Skin of body (tissue), 2 donors: ENCODE data around the gene SLAMF9. TPM values are rescaled to one million over a fixed set of nuclear protein-coding genes. Genes with fewer than 3 reads are reported as not detected.

Experiments used
- DNase-seq: peaks from one replicate; lab custom pipeline; 2025; lab: John Stamatoyannopoulos, UW
- total RNA-seq: library from RNA; depleted of rRNA; stranded (reverse); fragments of >200 nt; gene quantifications from one replicate; pipeline ENCODE4 v1.2.3, GENCODE V29; 2014

Gene SLAMF9
- total RNA-seq, 1 donor from 2014 or later = not detected

DNA sequence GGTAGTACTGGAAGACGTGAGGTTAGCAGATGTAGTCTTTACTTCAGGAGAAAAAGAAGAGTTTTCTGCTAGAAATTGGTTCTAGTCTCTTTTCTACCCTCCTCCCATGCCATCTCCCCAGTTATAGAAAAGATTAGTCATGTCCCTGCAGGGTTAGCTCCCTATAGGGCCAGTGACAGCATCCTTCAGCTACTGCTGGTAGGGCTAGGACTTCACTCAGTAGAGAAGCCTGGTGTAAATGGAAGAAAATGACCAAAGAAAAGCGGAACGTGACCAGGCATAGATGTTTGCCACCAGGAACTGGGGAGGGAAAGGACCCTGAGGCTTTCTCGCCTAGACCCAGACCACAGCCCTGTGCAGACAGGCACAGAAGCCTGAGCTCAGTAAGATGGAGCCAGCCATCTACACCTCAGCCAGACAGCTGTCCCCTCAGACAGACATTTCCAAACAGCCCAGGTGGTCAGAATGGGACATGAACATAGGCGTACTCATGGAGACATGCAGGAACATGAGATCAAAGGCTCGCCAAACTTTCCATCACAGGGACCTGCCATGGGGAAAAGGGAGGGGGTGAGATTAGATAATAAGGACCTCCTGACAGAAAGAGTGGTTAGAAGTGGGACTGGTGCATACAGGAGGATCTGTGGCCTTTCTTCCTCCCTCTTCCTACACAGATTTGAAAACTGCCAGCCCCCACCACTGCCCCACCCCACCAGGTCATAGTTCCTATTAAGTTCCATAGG is 23.5 kb upstream of the SLAMF9 start:
- no peak for DNase-seq

DNA sequence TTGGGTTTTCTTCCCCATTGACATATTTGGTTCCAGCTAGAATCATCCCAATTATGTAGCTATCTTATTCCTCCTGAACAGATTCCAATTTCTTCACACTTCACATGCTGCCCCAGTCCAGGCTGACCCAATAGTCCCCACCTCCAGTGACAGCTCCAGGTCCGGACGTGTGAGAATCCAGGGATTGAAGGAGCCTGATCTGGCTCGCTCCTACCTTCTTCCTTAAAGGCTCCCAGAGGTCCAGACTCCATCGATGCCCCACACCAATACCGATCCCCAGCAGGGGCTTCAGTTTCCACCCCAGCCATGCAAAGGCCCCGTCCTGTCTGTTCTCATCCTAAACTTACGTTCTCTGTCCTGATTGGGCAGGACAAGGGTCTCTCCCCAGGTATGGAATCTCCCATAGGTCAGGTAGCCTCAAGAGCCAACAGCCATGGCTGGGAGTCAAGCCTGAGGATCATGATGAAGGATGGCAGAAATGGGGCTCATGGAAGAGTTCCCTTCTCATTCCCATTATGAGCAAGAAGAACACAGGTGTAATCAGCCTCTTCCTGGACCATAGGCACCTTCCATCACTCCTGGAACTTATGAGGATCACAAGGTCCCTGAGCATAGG is 20.4 kb upstream of the SLAMF9 start:
- no peak for DNase-seq

DNA sequence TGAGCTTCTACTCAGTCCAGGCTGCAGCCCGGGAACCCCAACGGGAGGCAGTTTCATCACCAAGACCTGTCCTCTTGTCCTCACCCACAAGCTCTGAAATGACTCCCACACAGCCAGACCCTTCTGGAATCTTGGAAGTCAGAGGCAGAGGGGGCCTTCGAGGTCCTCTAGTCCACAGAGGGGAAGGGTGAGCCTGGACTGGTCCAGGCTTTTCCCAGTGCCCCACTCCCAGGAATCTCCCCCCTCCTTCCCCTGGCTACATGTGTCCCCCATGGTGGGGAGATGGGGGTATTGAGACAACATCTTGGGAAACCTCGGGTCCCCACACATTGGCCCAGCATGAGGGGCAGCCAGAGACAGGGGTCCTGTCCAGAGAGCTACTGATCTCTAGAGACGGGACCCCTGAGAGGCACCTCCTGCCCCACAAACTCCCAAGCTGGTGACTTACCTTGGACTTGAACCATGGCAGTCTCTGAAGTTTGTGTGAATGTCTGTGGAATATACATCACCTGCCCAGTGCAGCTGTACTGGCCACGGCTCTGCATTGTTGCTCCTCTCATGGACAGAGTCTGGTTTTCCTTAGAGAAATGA is 19.4 kb upstream of the SLAMF9 start:
- DNase-seq = no peak

DNA sequence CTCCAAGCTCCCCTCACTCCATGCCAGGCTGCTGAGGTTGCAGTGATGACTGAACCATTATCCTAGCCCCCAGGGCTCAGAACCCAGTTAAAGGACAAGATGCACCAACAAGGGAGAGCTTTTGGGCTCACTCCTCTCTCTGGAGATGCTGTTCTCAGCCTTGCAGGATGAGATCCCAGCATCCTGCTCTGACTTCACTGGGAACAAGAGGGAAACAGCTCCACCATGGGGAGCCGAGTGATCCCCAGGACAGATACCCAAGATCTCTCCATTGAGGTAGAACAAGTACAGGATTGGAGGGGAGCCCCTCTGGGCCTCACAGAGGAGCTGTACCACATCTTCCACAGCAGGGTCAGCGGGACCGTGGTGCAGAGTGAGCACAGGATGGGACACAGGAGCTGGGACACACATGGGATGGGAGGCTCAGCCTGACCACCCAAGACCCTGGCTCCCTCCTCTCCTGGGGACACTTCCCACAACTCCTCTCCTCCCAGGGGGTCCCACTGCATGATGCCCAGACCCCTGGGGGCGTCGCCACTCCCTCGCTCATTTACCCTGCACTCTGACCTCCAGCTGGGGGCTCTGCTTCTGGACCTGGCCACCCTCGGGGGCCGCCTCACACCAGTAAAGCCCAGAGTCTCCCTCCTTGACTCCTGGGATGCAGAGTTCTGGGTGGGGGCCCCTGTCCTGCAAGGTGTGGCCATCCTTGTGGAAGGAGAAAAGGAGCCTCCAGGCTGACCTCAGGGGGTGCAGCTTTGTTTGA is 18.6 kb upstream of the SLAMF9 start:
- DNase-seq = no peak

DNA sequence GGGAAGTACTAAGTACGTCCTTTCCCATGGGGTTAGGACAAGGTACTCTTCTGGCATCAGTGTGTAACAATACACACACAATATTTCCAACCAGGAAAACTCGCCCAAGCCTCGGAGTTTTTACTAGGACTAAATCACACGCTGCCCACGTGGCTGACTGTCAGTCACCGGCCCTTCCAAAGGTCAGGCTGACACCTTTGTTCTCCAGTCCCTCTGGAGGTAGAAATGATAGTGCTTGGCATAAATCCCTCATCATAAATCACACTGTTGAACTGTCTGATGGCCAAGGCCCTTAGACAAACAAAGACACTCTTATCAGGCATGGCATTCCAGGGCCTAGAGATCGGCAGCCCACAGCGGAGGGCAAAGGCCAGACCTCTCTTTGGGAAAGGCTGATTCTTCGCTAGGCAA is 16.9 kb upstream of the SLAMF9 start:
- DNase-seq = no peak

DNA sequence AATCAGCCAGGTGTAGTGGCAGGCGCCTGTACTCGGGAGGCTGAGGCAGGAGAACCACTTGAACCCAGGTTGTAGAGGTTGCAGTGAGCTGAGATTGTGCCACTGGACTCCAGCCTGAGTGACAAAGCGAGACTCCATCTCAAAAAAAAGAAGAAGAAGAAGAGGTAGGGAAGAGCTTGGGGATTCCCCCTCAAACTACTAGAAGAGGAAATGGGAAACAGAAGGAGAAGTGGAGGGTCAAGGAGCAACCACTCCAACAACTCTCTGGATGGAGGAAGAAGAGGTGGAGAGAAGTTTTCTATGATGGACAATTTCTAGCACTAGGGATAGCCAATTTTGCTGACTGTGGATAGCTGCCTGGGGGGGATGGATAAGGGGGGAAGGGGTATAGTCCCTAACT is 14.9 kb upstream of the SLAMF9 start:
- DNase-seq = no peak

DNA sequence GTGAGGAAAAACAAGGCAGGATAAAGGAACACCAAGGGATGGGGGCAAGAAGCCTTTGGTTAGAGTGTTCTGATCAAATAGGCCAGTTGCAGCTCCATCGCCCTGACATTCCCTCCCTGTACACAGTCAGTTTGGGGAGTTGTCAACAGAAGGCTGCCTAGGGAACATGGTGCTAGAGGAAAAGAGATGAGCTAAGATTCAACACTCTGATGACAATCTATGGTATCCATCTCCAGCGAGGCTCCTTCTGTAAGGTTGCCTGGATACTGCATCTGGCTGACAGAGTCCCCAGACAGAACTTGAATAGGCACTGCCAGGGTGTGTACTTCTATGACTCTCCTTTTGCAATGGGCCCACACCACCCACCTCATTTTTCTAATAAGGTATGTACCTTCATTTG is 11.2 kb upstream of the SLAMF9 start:
- DNase-seq = no peak

DNA sequence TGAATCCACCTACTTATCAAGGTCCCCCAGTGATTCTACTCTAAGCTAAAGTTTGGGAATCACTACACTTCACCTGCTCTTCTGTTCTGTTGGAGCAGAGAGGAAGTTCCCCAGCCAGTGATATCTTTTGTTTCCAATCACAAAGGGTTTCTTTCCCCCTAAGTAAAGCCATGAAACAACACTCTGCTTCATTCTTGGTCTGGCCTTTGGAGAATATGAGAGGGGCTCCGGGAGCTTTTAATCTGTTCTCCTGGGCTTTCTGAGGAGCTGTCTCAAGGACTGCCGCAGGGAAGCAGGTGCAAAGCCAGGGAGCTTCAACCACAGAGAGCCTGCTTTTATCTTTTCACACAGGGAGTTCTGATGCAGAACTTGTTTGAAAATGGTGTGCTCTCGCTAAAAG is 10.1 kb upstream of the SLAMF9 start:
- DNase-seq = no peak

DNA sequence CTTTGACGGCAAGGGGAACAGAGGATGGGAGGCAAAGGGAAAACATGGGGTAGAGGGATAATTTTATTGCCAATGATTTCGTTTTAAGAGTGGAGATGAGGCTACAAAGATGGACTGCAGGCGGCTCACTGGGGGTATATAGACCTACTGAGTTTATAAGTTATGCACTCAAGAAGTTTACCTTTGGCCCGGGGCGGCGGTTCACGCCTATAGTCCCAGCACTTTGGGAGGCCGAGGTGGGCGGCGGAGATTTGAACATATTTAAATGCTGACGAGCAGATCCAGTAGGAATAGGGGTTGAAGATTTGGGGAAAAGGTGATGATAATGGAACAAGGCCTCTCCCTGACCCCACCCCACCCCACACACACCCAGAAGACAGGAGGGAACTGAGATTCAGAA is 8.1 kb upstream of the SLAMF9 start:
- DNase-seq = no peak

DNA sequence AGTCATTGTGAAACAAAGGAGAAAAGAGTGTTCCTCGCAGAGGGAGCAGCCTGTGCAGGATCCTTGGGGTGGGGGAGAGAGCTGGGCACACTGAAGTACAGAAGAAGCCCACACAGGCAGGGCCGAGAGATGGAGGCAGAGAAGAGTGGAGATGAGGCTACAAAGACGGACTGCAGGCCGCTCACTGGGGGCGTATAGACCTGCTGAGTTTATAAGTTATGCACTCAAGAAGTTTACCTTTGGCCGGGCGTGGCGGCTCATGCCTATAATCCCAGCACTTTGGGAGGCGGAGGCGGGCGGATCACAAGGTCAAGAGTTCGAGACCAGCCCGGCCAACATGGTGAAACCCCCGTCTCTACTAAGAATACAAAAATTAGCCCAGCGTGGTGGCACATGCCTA is 7.6 kb upstream of the SLAMF9 start:
- no peak for DNase-seq

DNA sequence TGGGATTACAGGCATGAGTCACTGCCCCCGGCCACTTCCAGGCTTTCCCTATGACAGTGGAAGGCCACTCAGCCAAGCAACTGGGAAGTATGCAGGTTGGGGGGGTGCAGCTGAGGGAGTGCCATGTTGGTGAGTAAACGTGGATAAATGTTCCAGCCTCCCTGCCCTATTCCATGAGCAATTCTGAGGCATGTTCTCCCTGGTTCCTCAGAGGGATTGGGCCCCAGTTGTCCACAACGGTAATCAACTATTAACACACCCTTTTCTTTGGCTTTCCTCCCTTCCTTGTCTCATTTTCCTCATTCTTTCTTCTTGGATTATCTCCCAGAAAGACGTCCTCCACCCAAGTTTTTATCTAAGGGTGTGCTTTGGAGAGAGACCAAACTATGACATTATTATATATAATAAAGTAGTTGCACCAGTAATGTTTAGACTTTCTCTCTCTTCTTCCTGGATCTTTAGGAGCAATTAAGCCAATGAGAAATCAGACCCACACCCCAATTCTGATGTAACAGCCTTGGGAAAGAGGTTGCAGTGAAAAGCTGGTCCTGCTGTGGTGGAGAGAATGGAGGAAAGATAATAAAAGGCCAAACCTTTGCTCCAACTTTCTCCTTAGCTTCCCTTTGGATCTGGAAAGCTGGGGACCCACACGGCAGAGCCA is 6.8 kb upstream of the SLAMF9 start:
- DNase-seq = peak; percentile 93

DNA sequence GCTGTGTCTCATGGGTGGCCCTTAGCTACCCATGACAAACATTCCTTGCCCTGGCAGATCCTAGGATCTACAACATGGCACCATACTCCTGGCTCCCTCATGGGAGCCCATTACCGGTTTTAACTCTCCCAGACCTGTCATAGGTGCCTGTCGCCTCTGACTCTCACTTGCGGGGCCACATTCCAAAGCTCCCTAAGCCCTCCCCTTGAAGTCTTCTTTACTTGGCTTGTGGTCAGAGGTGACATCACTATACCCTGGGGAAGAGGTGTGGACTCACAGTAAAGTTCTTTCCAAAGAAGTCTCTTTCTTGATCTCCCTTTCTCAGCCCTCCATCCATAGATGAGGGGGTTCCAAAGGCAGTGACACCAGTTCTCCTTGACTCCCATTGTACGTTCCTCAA is 5.4 kb upstream of the SLAMF9 start:
- DNase-seq = no peak

DNA sequence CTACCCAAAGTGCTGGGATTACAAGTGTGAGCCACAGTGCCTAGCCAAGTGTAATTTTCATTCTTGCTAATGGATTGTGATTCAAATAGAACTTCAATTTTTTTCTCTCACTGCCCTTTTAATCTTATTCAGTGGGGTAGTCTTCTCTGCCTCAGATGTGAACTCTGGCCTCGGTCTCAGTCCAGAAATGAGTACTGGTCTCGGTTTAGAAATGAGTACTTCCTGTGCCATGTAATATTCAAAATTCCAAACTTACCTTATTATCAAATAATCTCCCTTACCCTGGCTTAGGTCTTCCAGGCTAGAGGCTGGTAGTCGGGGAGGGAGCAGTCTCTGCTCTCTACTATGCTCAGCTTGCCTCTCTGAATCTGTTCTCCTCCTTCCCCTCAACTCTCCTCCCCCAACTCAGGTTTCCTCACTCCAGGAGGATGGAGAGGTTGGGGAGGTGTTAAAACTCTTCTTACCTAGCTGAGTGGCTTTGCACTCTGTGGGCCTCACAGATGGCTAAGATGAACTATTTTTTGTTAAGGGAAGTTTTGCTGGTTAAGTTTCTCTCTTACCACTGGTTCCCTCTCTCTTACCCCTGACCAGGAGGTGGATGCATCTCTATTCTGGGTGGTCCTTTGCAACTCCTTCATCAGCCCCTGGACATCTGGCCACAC is 4.8 kb upstream of the SLAMF9 start:
- DNase-seq = no peak

DNA sequence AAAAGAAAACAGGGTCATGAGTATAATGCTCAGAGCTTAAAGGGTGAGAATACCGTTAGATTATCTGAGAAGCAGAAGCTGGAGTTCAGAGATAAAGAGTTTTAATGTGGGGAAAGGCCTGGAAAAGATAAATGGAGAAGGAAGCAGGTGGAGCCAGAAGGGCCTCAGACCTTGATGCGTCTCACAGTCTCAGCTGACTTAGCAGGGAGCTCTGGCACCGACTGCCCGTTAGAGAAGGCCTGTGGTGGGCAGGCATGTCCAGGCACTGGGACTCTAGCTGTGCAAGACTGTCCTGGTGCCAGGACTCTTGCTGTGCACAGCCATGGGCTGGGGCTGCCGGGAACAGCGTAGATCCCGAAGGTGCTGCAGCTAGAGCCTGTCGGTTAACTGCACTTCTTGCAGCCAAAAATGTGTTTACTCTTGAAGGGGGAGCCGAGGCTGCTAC is 3.8 kb upstream of the SLAMF9 start:
- DNase-seq = no peak

DNA sequence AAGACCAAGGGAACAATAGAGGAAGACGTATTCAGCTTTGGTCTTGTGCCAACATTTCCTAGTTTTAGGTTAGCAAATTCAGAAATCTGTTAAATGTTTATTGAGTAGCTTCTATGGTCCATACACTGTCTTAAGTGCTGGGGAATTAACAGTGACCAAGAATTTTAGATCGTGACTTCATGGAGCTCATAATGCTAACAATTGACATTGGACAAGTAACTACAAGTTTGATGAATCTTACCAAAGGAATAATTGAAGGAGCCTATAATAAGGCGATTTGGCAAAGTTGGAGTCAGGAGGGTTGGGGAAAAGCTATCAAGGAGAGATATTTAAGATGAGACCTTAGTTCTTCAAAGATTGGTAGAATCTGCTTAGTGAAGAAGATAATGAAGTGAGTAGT is 1.4 kb upstream of the SLAMF9 start:
- no peak for DNase-seq

DNA sequence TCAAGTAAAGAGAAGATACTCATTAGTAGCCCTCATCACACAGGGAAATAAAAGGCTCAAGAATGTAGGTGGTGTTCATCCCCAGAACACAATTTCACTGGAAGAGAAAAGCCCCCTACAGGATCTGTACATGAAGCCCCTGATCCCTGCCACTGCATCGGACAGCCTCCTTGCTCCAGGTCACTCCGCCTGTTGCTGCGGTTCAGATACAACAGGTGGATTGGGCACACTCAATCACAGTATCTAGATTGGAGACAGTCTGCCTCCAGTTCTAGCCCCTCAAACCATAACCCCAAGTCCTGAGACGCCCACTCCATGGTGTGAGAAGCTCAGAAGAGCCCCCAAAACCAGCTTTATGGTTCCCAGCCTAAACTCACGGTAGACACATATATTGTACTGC is 1.1 kb downstream of the SLAMF9 start:
- DNase-seq = no peak

DNA sequence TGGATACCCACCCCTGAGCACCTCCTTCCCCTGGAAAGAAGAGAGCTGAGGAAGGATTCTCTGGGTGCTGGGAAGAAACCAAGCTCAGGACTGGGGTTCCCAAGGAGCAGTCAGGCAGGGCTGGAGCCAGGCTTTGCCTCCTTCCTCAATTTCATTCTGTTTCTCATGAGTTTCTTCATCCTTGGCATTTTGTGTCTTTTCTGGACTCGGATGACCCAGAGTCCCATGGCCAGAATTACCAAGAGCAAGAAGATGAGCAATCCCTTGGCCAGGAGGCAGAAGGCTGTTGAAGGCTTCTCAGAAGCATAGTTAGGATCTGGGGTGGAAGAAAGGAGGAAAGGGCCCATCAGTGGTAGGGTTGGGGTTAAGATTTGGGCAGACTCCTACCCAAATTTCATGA is 2.5 kb downstream of the SLAMF9 start:
- no peak for DNase-seq

DNA sequence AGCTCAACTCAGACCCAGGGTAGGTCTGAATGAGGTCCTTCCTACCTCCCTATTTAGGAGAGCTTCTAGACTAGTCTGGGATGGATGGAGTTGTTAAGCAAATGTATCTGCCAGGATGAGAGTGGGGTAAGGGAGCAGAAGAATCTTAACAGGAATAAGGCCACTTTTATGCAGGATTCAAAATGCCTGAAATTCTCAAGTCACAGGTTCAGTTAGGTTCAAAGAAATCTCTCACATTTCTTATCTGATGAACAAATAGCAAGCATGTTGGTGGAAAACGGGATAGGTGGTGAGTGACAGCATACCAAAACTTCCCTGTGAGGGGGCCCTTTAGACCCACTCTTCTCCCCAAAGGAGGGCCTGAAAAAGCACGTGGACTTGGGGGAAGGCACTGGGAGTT is 3.0 kb downstream of the SLAMF9 start:
- no peak for DNase-seq

DNA sequence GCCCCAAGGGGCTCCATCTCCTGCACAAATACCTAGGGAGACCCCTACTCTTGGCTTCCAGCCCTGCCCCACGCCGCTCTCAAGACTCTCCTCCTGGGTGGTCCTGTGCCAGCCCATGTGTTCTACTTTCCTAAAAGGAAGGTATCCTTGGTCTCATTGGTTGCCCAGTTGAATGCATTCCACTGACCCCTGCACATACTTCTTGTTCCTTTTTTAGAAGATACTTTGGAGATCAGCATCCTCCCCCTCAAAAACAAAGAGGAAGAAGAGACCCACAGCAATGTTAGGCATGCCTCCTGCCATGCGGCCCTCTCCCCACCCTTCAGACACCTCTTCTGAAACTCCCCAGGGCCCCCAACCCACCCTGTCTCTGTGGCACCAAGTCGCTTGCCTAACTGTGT is 4.1 kb downstream of the SLAMF9 start:
- DNase-seq = no peak

DNA sequence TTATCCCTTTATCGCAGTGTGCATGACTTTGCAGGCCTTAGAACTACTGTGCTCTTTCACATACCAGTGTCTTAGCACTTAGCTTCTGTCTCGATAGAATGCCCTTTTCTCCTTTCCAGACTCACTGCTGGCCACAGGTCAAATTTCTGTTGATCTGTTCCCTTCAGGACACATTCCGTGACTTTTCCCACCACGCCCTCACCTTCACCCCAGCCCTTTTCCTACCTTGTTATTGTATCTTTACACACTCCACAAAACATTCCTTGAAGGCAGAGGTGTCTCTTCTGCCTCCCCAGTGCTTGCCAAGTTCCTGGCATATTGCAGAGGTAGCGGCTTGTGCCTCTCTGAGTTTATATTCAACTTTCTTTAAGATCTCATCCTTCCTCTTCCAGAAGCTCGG is 4.9 kb downstream of the SLAMF9 start:
- no peak for DNase-seq

DNA sequence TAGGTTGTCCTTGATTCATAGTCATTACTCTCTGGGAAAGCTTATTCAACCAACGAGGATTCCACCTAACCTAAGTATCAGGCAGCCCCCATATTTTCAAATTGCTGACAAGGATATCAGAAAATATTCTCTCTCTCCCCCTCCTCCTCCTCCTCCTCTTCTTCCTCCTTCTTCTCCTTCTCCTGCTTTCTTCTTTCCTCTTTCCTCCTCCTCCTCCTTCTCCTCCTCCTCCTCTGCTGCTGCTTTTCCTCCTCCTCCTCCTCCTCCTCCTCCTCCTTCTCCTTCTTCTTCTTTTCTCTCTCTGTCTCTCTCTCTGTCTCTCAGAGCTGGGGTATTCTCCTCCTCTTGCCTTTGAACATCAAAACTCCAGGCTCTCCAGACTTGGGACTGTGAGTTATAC is 6.1 kb downstream of the SLAMF9 start:
- no peak for DNase-seq
